Choroid plexus epithelial cell (primary cell): ENCODE results near the gene NDUFA8.

Experiments used
- DNase-seq: peaks from one replicate; pipeline ENCODE4 v3.0.0-alpha.2; 2010; ENCODE audit warnings: low read depth
- H3K4me3 ChIP-seq: 2 replicates; pipeline ENCODE4 v1.5.1; 2011; ENCODE audit warnings: low read depth, mild to moderate bottlenecking, control low read depth, low read length, moderate library complexity
- CTCF ChIP-seq: conservative IDR thresholded peaks from 2 replicates; pipeline ENCODE4 v1.5.1; 2011; ENCODE audit warnings: low read depth, mild to moderate bottlenecking, control low read depth, inconsistent platforms, low read length, moderate library complexity

NDUFA8 gene

DNA sequence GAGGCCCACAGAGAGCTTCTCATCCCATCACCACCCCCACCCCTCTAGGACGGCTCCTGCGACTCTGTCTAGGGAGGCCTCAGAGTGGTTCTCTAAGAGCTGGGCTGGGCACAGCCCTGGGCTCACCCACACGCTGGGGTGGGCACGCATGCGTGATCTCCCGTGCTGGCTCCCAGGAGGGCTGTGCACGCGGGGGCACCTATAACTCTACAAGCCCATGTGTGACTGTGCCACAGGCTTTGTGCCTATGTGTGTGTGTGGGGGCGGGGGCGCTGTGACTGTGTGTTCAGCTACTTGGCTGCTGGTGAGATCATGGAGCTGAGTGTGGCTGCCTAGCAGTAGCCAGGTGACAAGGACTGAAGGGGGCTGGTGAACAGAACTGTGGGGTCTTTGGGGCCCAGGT is 32.2 kb downstream of the NDUFA8 start:
- TF ChIP-seq CTCF: no peak
- H3K4me3 ChIP-seq: no peak overlapping the region
- no peak for DNase-seq

GRCh38 chr9:122126331-122127261 is 33.0 kb downstream of the NDUFA8 start:
- DNase-seq: peak; percentile 43
- H3K4me3 ChIP-seq: peak overlapping the region; percentile 49
- TF ChIP-seq CTCF: no peak

DNA sequence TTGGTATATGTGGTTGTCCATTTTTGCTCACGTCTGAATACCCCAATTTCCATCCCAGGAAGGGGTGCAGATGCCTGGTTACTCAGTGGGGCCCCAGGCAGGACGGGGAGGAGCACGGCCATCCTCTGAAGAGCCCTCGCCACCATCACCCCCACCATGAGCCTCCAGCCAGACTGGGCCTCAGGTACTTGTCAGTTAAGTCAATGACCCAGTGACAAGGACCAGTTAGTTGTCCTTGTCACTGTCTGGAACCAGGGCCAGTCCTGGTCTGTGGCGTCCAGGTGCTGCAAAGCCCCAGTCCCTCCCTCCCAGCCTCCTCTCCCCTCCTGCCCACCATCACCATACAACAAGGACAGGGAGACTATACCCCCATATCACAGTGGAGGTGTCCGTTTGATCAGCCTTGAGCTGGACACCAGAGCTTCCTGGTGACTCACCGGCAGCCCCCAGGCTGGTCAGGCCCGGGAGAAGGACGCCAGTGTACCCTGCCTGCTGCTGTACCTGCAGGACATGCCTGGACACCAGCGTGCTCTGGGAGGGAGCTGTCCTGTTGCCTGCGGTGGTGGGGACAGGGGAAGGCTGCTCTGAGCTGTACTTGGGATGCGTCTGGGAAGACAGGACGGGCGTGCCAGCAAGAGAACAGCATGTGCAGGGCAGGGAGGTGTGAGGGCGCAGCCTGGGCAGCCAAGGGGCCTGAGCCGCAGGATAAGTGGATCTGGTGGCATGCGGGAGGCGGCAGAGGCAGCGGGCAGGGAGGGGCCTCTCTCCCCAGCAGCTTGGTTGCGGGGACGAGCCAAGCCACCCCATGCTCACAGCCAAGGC is 33.9 kb downstream of the NDUFA8 start:
- H3K4me3 ChIP-seq: no peak overlapping the region
- DNase-seq: no peak
- no peak for TF ChIP-seq CTCF

DNA sequence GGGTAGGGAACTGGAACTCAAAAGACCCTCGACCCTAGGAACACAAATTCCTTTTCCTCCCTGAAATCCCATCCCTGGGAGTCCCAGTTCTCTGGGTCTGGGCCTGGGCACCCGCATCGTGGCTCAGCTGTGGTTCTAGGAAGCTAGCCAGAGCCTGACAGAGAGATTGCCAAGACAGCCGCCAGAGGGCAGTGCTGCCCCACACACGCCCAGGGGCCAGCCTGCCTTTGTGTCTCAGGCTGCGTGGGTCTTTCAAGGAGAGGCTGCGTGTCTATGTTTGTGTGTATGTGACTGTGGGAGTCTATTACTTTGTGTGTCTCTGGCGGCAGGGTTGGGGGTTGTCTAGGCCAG is 34.4 kb downstream of the NDUFA8 start:
- no peak overlapping the region for H3K4me3 ChIP-seq
- TF ChIP-seq CTCF: peak; percentile 98
- DNase-seq: peak; percentile 84

DNA sequence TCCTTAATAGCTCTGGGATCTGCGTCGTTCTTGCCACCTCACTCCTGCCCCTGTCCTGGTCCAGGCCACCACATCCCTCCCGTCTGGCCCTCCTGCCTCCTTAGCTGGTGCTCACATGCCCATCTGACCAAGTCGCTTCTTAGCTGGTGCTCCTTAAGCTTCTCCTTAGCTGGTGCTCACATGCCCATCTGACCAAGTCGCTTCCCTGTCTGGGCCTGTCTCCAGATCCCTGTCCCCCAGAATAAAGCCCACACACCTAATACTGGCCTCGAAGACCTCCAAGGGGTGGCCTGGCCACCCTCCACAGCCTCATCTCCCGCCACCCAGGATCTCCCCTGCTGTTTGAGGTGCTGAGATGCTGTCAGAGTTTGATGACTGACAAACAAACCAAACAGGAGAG is 35.1 kb downstream of the NDUFA8 start:
- TF ChIP-seq CTCF: no peak
- no peak overlapping the region for H3K4me3 ChIP-seq
- DNase-seq: no peak

GRCh38 chr9:122124048-122124447 is 35.5 kb downstream of the NDUFA8 start:
- no peak for TF ChIP-seq CTCF
- no peak for DNase-seq

More at GRCh38 chr9:122124048-122124447, 35.5 kb downstream of the NDUFA8 start:
- no peak overlapping the region for H3K4me3 ChIP-seq
